H1 (cell line): ENCODE data around the gene SPDYE1.

Experiments
- ATF3 ChIP-seq: IDR thresholded peaks from 2 replicates; pipeline ENCODE4 v1.6.1; 2011; ENCODE audit warnings: low read depth, mild to moderate bottlenecking, low read length; ENCODE audit not compliant: insufficient read depth
- CTCF ChIP-seq, 3 experiments: IDR thresholded peaks; 1 replicate in 2 of 3; 2 replicates in 1 of 3; pipeline versions ENCODE4 v1.5.1 to v1.6.1; 2011; ENCODE audit warnings: low read length in 3 of 3, mild to moderate bottlenecking in 3 of 3, inconsistent platforms in 2 of 3, low read depth in 1 of 3, moderate library complexity in 1 of 3; ENCODE audit not compliant: insufficient read depth in 1 of 3; ENCODE audit errors: control extremely low read depth in 1 of 3
- EZH2 ChIP-seq: fragments of 200-600 bp; sonication (generic); IDR thresholded peaks from 2 replicates; pipeline ENCODE4 v1.7.1; 2012; ENCODE audit warnings: low read depth, mild to moderate bottlenecking, moderate library complexity, low read length, inconsistent platforms; ENCODE audit not compliant: severe bottlenecking
- GABPA ChIP-seq: IDR thresholded peaks from 2 replicates; pipeline ENCODE4 v1.6.1; 2011; ENCODE audit warnings: mild to moderate bottlenecking, low read length, moderate library complexity, borderline replicate concordance; ENCODE audit not compliant: insufficient read depth
- KDM4A ChIP-seq: IDR thresholded peaks from one replicate; pipeline ENCODE4 v1.7.1; 2012; ENCODE audit warnings: low read depth, mild to moderate bottlenecking, moderate library complexity, low read length, inconsistent platforms; ENCODE audit not compliant: severe bottlenecking
- NANOG ChIP-seq: IDR thresholded peaks from 2 replicates; pipeline ENCODE4 v1.6.1; 2011; ENCODE audit warnings: low read length, low read depth, mild to moderate bottlenecking, inconsistent platforms; ENCODE audit not compliant: insufficient read depth, poor library complexity, severe bottlenecking
- POLR2A ChIP-seq, 2 experiments: IDR thresholded peaks; 1 replicate in 1 of 2; 2 replicates in 1 of 2; pipeline ENCODE4 v1.6.1; 2011; ENCODE audit warnings: low read depth in 2 of 2, low read length in 2 of 2, mild to moderate bottlenecking in 2 of 2; ENCODE audit errors: control extremely low read depth in 1 of 2
- RFX5 ChIP-seq: IDR thresholded peaks from 2 replicates; pipeline ENCODE4 v1.6.1; 2011; ENCODE audit warnings: low read depth, low read length, improper control_type of control experiment, borderline replicate concordance
- SAP30 ChIP-seq: fragments of 300-600 bp; sonication (generic); IDR thresholded peaks from 2 replicates; pipeline ENCODE4 v1.7.1; 2012; ENCODE audit warnings: low read length, moderate library complexity, mild to moderate bottlenecking, inconsistent platforms; ENCODE audit not compliant: insufficient read depth, insufficient replicate concordance
- TAF7 ChIP-seq: optimal IDR thresholded peaks from 2 replicates; pipeline ENCODE3; 2011; ENCODE audit warnings: low read depth, mild to moderate bottlenecking, inconsistent platforms, low read length, moderate library complexity, borderline replicate concordance
- ZNF274 ChIP-seq: IDR thresholded peaks from 2 replicates; pipeline ENCODE4 v1.7.0; 2012; ENCODE audit warnings: low read length, borderline replicate concordance; ENCODE audit errors: extremely low read depth

GRCh38 chr7:43952028-43952427 is 45.7 kb upstream of the SPDYE1 start:
- TF ChIP-seq POLR2A (IDR thresholded peaks at IDR 0.05; ENCODE audit: control extremely low read depth in 1 of 2, low read depth in 2 of 2, low read length in 2 of 2) (no peak), CTCF (IDR thresholded peaks at IDR 0.05; ENCODE audit: control extremely low read depth in 1 of 3, insufficient read depth in 1 of 3, low read depth in 1 of 3, low read length in 3 of 3) (no peak), TAF7 (no peak), EZH2 (no peak), GABPA (no peak), ZNF274 (no peak), NANOG (no peak), ATF3 (no peak), RFX5 (no peak), SAP30 (no peak), KDM4A (no peak)
